KMS-11 (cell line): ENCODE data around the gene TAF6L.
"Not testable (repeated sequence)": the region's sequence is repeated elsewhere in the genome, so short reads cannot be mapped to it uniquely, and the experiment has no call there.

Experiments used
- H2AFZ ChIP-seq: fragments of 200-600 bp; sonication (generic); 2 replicates; pipeline ENCODE4 v1.6.1; 2016; ENCODE audit warnings: antibody characterized with exemption, mixed run types, low read depth
- H3K27ac ChIP-seq: fragments of 200-600 bp; sonication (generic); 2 replicates; pipeline ENCODE4 v1.6.1; 2016; ENCODE audit warnings: mild to moderate bottlenecking, mixed run types
- H3K27me3 ChIP-seq: fragments of 200-600 bp; sonication (generic); 2 replicates; pipeline ENCODE4 v1.6.1; 2017; ENCODE audit warnings: mild to moderate bottlenecking, low read depth, mixed run types, moderate library complexity; ENCODE audit not compliant: insufficient read depth
- H3K36me3 ChIP-seq: fragments of 200-600 bp; sonication (generic); 2 replicates; pipeline ENCODE4 v1.6.1; 2017; ENCODE audit warnings: mild to moderate bottlenecking, mixed run types; ENCODE audit not compliant: insufficient read depth
- H3K4me1 ChIP-seq: fragments of 200-600 bp; sonication (generic); 2 replicates; pipeline ENCODE4 v1.6.1; 2016; ENCODE audit warnings: mild to moderate bottlenecking, low read depth, mixed run types; ENCODE audit not compliant: poor library complexity, severe bottlenecking
- H3K4me2 ChIP-seq: fragments of 200-600 bp; sonication (generic); 2 replicates; pipeline ENCODE4 v1.7.0; 2016; ENCODE audit warnings: mild to moderate bottlenecking, mixed run types
- H3K4me3 ChIP-seq: fragments of 200-600 bp; sonication (generic); IDR thresholded peaks from 2 replicates; pipeline ENCODE4 v1.6.1; 2017; ENCODE audit warnings: low read depth, low read length, mixed read lengths; ENCODE audit not compliant: insufficient read depth
- H3K79me2 ChIP-seq: fragments of 200-600 bp; sonication (generic); 2 replicates; pipeline ENCODE4 v1.6.1; 2016; ENCODE audit warnings: low read depth, mixed run types; ENCODE audit not compliant: insufficient read depth
- H3K9ac ChIP-seq: fragments of 200-600 bp; sonication (generic); 2 replicates; pipeline ENCODE4 v1.6.1; 2016; ENCODE audit warnings: mild to moderate bottlenecking, mixed run types
- H4K20me1 ChIP-seq: fragments of 200-600 bp; sonication (generic); 2 replicates; pipeline ENCODE4 v1.6.1; 2016; ENCODE audit warnings: mild to moderate bottlenecking, mixed run types; ENCODE audit not compliant: insufficient read depth
- TF ChIP-seq, protein P1 (sequence below): fragments of 200-600 bp; sonication (generic); conservative IDR thresholded peaks from 2 replicates; pipeline ENCODE4 v1.6.1; 2017; ENCODE audit warnings: low read depth, mild to moderate bottlenecking, antibody characterized with exemption, low read length, moderate library complexity, mixed read lengths

The TAF6L gene

DNA sequence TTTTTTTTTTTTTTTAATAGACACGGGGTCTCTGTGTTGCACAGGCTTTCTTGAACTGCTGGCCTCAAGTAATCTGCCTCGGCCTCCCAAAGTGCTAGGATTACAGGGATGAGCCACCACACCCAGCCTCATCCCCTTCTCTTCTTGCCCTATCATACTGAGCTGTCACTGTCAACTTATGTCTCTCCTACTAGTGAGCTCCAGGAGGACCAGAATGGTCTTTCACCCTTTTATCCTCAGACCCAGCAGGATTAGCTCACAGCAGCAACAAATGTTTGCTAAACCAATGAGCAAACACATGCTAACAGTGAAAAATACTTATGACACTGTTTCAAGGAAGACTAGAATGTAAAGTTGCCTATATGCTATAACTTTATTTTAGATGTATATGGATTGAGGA is 40.5 kb downstream of the TAF6L start:
- Histone ChIP-seq H3K9ac (no peak overlapping the region), H2AFZ (no peak overlapping the region), H3K4me2 (no peak overlapping the region), H3K27ac (no peak overlapping the region), H3K36me3 (no peaks in the 10 kb centered on the region), H3K79me2 (no peaks in the 10 kb centered on the region), H3K27me3 (no peaks in the 10 kb centered on the region), H3K4me3 (no peak overlapping the region), H3K4me1 (peaks cover 21% of the 10 kb centered on the region), H4K20me1 (no peaks in the 10 kb centered on the region)
- TF ChIP-seq, protein P1, sequence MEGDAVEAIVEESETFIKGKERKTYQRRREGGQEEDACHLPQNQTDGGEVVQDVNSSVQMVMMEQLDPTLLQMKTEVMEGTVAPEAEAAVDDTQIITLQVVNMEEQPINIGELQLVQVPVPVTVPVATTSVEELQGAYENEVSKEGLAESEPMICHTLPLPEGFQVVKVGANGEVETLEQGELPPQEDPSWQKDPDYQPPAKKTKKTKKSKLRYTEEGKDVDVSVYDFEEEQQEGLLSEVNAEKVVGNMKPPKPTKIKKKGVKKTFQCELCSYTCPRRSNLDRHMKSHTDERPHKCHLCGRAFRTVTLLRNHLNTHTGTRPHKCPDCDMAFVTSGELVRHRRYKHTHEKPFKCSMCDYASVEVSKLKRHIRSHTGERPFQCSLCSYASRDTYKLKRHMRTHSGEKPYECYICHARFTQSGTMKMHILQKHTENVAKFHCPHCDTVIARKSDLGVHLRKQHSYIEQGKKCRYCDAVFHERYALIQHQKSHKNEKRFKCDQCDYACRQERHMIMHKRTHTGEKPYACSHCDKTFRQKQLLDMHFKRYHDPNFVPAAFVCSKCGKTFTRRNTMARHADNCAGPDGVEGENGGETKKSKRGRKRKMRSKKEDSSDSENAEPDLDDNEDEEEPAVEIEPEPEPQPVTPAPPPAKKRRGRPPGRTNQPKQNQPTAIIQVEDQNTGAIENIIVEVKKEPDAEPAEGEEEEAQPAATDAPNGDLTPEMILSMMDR: no peak

DNA sequence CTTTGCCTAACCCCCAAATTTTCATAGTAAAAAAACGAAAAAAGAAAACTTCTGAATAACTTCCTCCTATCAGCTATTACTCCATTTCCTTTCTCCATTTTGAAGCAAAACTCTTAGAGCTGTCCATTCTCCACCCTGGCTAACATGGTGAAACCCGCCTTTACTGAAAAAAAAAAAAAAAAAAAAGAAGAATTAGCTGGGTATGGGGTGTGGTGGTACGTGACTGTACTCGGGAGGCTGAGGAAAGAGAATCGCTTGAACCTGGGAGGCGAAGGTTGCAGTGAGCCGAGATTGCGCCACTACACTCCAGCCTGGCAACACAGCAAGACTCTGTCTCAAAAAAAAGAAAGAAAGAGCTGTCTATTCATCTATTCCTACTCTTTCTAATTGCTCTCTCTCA is 45.4 kb downstream of the TAF6L start:
- Histone ChIP-seq H3K27ac (no peak overlapping the region), H3K4me2 (no peak overlapping the region), H3K4me1 (peaks cover 16% of the 10 kb centered on the region), H3K9ac (no peak overlapping the region), H2AFZ (no peak overlapping the region), H3K79me2 (no peaks in the 10 kb centered on the region), H4K20me1 (no peaks in the 10 kb centered on the region), H3K27me3 (no peaks in the 10 kb centered on the region), H3K4me3 (no peak overlapping the region), H3K36me3 (0 out of 2 replicates have a peak, but pooled peaks cover 5% of the 10 kb centered on the region)
- TF ChIP-seq, protein P1: no peak

DNA sequence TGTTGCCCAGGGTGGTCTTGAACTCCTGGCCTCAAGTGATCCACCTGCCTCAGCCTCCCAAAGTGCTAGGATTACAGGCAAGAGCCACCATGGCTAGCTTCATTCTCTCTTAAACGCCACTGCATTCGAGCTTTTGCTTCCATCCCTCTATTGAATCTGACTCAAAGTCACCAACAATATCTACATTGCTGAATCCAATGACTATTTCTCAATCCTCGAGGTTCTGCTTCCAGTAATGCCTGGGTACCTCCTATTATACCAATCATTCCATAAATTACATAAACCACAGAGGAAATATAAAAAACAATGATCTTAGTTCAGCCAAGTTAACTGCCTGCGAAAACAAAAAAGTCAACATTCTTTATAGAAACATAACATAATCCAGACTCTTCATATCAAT is 45.9 kb downstream of the TAF6L start:
- H3K79me2 ChIP-seq: no peaks in the 10 kb centered on the region
- no peaks in the 10 kb centered on the region for H4K20me1 ChIP-seq
- H3K4me2 ChIP-seq: no peak overlapping the region
- no peak overlapping the region for H2AFZ ChIP-seq
- 0 out of 2 replicates have a peak, but pooled peaks cover 5% of the 10 kb centered on the region for H3K36me3 ChIP-seq
- TF ChIP-seq, protein P1: no peak
- H3K9ac ChIP-seq: no peak overlapping the region
- no peak overlapping the region for H3K27ac ChIP-seq
- H3K4me1 ChIP-seq: peaks cover 16% of the 10 kb centered on the region
- no peaks in the 10 kb centered on the region for H3K27me3 ChIP-seq
- no peak overlapping the region for H3K4me3 ChIP-seq

DNA sequence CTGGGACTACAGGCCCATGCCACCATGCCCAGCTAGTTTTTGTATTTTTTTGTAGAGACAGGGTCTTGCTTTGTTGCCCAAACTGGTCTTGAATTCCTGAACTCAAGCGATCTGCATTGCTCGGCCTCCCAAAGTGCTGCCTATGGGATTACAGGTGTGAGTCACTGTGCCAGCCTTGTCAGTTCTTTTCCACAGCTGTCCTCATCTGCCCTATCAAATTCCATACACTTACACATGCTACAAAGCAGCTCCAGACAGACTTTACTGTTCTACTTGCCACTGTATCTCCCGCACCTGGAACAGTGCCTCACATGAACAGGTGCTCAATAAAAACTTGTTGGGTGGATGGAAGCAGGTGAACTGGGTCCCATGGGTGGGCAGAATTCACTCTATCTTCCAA is 52.5 kb downstream of the TAF6L start:
- Histone ChIP-seq H3K9ac (no peak overlapping the region), H3K27me3 (no peaks in the 10 kb centered on the region), H3K4me1 (peaks cover 10% of the 10 kb centered on the region), H3K27ac (no peak overlapping the region), H3K36me3 (peaks cover 5% of the 10 kb centered on the region; the same call in 1 of the 2 replicates), H3K79me2 (peaks cover 4% of the 10 kb centered on the region; the same call in 1 of the 2 replicates), H4K20me1 (no peaks in the 10 kb centered on the region), H3K4me3 (no peak overlapping the region), H2AFZ (no peak overlapping the region), H3K4me2 (no peak overlapping the region)
- TF ChIP-seq, protein P1: no peak

DNA sequence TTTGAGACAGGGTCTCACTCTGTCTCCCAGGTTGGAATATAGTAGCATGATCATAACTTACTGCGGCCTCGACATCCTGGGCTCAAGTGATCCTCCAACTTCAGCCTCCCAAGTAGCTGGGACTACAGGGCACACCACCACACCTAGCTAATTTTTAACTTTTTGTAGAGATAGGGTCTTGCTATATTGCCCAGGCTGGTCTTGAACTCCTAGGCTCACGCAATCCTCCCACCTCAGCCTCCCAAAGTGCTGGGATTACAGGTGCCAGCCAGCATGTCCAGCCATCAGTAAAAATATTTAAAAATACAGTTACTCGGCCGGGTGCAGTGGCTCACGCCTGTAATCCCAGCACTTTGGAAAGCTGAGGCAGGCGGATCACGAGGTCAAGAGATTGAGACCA is 56.9 kb downstream of the TAF6L start:
- H4K20me1 ChIP-seq, H3K27ac ChIP-seq, H3K4me3 ChIP-seq, H3K4me2 ChIP-seq, H3K9ac ChIP-seq, H2AFZ ChIP-seq, H3K27me3 ChIP-seq, H3K36me3 ChIP-seq: not testable (repeated sequence)
- Histone ChIP-seq H3K79me2 (peaks cover 30% of the 10 kb centered on the region), H3K4me1 (peaks cover 22% of the 10 kb centered on the region)
